GM23338 (cell line): ENCODE data around the gene DHX58. TPM values are rescaled to one million over a fixed set of nuclear protein-coding genes. Genes with fewer than 3 reads are reported as not detected.

Source experiments
- ATAC-seq: fragments of 200-7000 bp; cut with Tn5 transposase; 3 replicates; pipeline ENCODE4 v1.9.1; 2020
- DNase-seq: peaks from one replicate; pipeline ENCODE4 v3.0.0-alpha.2; 2015; ENCODE audit warnings: low spot score
- H2AFZ ChIP-seq: fragments of 200-600 bp; sonication (generic); 2 replicates; pipeline ENCODE4 v1.8.0; 2016; ENCODE audit warnings: antibody characterized with exemption, mild to moderate bottlenecking, moderate library complexity
- H3F3A ChIP-seq: fragments of 200-600 bp; sonication (generic); replicated peaks from 2 replicates; pipeline ENCODE4 v1.8.0; 2017; ENCODE audit warnings: antibody characterized with exemption, mixed run types, low read depth
- H3K27ac ChIP-seq: fragments of 200-600 bp; sonication (generic); 2 replicates; pipeline ENCODE4 v1.6.1; 2016; ENCODE audit warnings: low read depth
- H3K27me3 ChIP-seq: fragments of 200-600 bp; sonication (generic); 2 replicates; pipeline ENCODE4 v1.8.0; 2016; ENCODE audit warnings: mild to moderate bottlenecking, mixed run types, moderate library complexity; ENCODE audit not compliant: insufficient read depth
- H3K36me3 ChIP-seq: fragments of 200-600 bp; sonication (generic); 2 replicates; pipeline ENCODE4 v1.8.0; 2016; ENCODE audit warnings: mild to moderate bottlenecking; ENCODE audit not compliant: insufficient read depth
- H3K4me1 ChIP-seq: fragments of 200-600 bp; sonication (generic); 2 replicates; pipeline ENCODE4 v1.8.0; 2016; ENCODE audit warnings: mild to moderate bottlenecking, moderate library complexity; ENCODE audit not compliant: insufficient read depth
- H3K4me2 ChIP-seq: fragments of 200-600 bp; sonication (generic); 2 replicates; pipeline ENCODE4 v1.7.1; 2017; ENCODE audit warnings: mixed run types
- H3K4me3 ChIP-seq: fragments of 200-600 bp; sonication (generic); 2 replicates; pipeline ENCODE4 v1.6.1; 2016; ENCODE audit warnings: mixed run types
- H3K79me2 ChIP-seq: fragments of 200-600 bp; sonication (generic); replicated peaks from 2 replicates; pipeline ENCODE4 v1.8.0; 2017; ENCODE audit warnings: mild to moderate bottlenecking; ENCODE audit not compliant: insufficient read depth
- H3K9me2 ChIP-seq: fragments of 200-600 bp; sonication (generic); 2 replicates; pipeline ENCODE4 v1.8.0; 2017; ENCODE audit not compliant: insufficient read depth
- H4K20me1 ChIP-seq: fragments of 200-600 bp; sonication (generic); replicated peaks from 2 replicates; pipeline ENCODE4 v1.8.0; 2017; ENCODE audit warnings: mild to moderate bottlenecking; ENCODE audit not compliant: insufficient read depth
- H3K27ac Mint-ChIP-seq: 2 replicates; pipeline ENCODE4 v1.8.0; 2020; ENCODE audit warnings: inconsistent platforms, mild to moderate bottlenecking, moderate library complexity, mixed read lengths
- H3K27me3 Mint-ChIP-seq: 3 replicates; pipeline ENCODE4 v1.8.0; 2022; ENCODE audit warnings: low read depth, mild to moderate bottlenecking, moderate library complexity, mixed read lengths, inconsistent platforms; ENCODE audit not compliant: insufficient read depth, poor library complexity
- H3K36me3 Mint-ChIP-seq: 3 replicates; pipeline ENCODE4 v1.8.0; 2021; ENCODE audit warnings: low read depth, mild to moderate bottlenecking, inconsistent platforms, moderate library complexity, mixed read lengths
- H3K4me1 Mint-ChIP-seq: 3 replicates; pipeline ENCODE4 v1.8.0; 2020; ENCODE audit warnings: mild to moderate bottlenecking, inconsistent platforms, mixed read lengths
- H3K4me3 Mint-ChIP-seq: 3 replicates; pipeline ENCODE4 v1.8.0; 2021; ENCODE audit warnings: moderate library complexity, mild to moderate bottlenecking, inconsistent platforms, mixed read lengths
- H3K9me3 Mint-ChIP-seq: 3 replicates; pipeline ENCODE4 v1.8.0; 2020; ENCODE audit warnings: moderate library complexity, mild to moderate bottlenecking, inconsistent platforms, mixed read lengths
- CTCF ChIP-seq, 2 experiments: fragments of 200-600 bp in 1 of 2; sonication (generic) in 1 of 2; conservative IDR thresholded peaks; 2 replicates each; pipeline versions ENCODE4 v1.5.1 to v1.6.1; 2016 to 2017; ENCODE audit warnings: antibody characterized with exemption in 2 of 2, low read depth in 2 of 2, mild to moderate bottlenecking in 2 of 2, moderate library complexity in 1 of 2
- EZH2phosphoT487 ChIP-seq: fragments of 200-600 bp; sonication (generic); IDR thresholded peaks from one replicate; pipeline ENCODE4 v1.8.1; 2018; ENCODE audit warnings: antibody characterized with exemption; ENCODE audit not compliant: unreplicated experiment
- JUNB ChIP-seq: IDR thresholded peaks from one replicate; pipeline ENCODE4 v1.6.1; 2016; ENCODE audit warnings: antibody characterized with exemption; ENCODE audit not compliant: unreplicated experiment
- NANOG ChIP-seq: IDR thresholded peaks from 2 replicates; pipeline ENCODE4 v1.6.1; 2016; ENCODE audit warnings: antibody characterized with exemption, borderline replicate concordance
- ZNF114 ChIP-seq: fragments of 250-450 bp; sonication (Bioruptor Pico); IDR thresholded peaks from 2 replicates; pipeline ENCODE4 v1.5.0; 2020; ENCODE audit warnings: mild to moderate bottlenecking, moderate library complexity
- long read RNA-seq: library from polyadenylated mRNA; unstranded; transcript quantifications from one replicate; pipeline ENCODE4 v2.0.0, GENCODE V29; 2020; ENCODE audit not compliant: unreplicated experiment
- polyA plus RNA-seq: library from polyadenylated mRNA; unstranded; fragments of >200 nt; fragmentation: Nextera tagmentation; extraction: Ambion mirVana; gene quantifications from 2 replicates; pipeline ENCODE4 v1.2.1, GENCODE V29; 2016
- total RNA-seq: library from RNA; depleted of rRNA; stranded (reverse); fragments of >200 nt; shearing (Covaris generic); gene quantifications from 2 replicates; pipeline ENCODE4 v1.2.3, GENCODE V29; 2014; rRNA removed
- TF ChIP-seq, protein P1 (sequence below): IDR thresholded peaks from 2 replicates; pipeline ENCODE4 v1.6.1; 2016; ENCODE audit warnings: antibody characterized with exemption
- TF ChIP-seq, protein P2 (sequence below): IDR thresholded peaks from one replicate; pipeline ENCODE4 v1.6.1; 2018; ENCODE audit warnings: antibody characterized with exemption; ENCODE audit not compliant: unreplicated experiment

Gene DHX58
- total RNA-seq (4.1 and 10.5 TPM in 2 replicates), polyA plus RNA-seq (5.4 and 6.6 TPM in 2 replicates)
- long read RNA-seq, partial matches to known transcripts: 1 of 6 reads
- long read RNA-seq, other reads (novel, unspliced or antisense): 5 of 6 reads

DNA sequence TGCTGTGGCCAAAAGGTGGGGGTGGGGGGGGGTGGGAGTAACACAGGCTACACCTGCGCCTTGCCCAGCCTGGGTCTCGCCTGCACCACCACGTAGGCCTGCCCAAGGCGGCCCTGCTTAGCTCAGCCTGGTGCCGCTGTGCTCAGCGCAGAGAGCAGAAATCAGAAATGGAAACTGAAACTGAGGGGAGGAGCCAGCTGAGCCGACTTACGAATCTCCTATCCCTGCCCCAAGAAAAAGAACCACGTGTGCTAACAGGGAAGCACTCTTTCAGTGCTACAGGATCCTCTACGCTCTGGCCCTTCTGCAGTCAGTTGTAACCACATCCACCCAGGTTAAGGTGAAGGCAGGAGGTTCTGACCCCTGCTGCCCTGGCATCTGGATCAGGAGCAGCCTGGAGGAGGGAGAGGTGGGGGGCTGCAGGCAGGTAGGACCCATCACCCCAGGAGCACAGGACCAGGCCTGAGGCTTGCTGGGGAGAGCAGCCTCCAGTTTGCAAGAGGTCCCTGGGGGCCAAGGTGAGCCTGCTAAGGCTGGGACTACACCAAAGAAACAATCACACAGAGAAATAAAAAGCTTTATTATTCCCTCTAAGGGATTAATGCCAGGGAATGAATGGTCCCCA lies at the start of gene DHX58:
Gene DHX58, minus strand, starts transcription at position 163 of the 625 bp plus-strand sequence. CDS start 822 bp downstream, outside the sequence.
- 0 out of 2 replicates have a peak, but pooled peaks cover 14% of the 10 kb centered on the region for H3F3A ChIP-seq
- Mint-ChIP-seq H3K36me3 (peaks cover 21% of the 10 kb centered on the region), H3K4me1 (peaks cover 24% of the 10 kb centered on the region), H3K27ac (peak within 1 kb of the TSS; percentile 52; the same call in 1 of the 2 replicates), H3K27me3 (peaks cover 28% of the 10 kb centered on the region), H3K4me3 (no peak within 1 kb of the TSS; the same call in 2 of the 3 replicates), H3K9me3 (no peaks in the 10 kb centered on the region)
- no peaks in the 10 kb centered on the region; the same call in 1 of the 2 replicates for H3K36me3 ChIP-seq
- H3K27ac ChIP-seq: 0 out of 2 replicates have a peak within 1 kb of the TSS, but pooled peaks have one; percentile 50
- ATAC-seq (peak; percentile 13), DNase-seq (peak; percentile 60)
- TF ChIP-seq JUNB (no peak), ZNF114 (no peak), EZH2phosphoT487 (no peak), CTCF (conservative IDR thresholded peaks at IDR 0.05; ENCODE audit: low read depth in 2 of 2) (no peak), NANOG (no peak)
- TF ChIP-seq, protein P1, sequence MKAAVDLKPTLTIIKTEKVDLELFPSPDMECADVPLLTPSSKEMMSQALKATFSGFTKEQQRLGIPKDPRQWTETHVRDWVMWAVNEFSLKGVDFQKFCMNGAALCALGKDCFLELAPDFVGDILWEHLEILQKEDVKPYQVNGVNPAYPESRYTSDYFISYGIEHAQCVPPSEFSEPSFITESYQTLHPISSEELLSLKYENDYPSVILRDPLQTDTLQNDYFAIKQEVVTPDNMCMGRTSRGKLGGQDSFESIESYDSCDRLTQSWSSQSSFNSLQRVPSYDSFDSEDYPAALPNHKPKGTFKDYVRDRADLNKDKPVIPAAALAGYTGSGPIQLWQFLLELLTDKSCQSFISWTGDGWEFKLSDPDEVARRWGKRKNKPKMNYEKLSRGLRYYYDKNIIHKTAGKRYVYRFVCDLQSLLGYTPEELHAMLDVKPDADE: no peak
- TF ChIP-seq, protein P2, sequence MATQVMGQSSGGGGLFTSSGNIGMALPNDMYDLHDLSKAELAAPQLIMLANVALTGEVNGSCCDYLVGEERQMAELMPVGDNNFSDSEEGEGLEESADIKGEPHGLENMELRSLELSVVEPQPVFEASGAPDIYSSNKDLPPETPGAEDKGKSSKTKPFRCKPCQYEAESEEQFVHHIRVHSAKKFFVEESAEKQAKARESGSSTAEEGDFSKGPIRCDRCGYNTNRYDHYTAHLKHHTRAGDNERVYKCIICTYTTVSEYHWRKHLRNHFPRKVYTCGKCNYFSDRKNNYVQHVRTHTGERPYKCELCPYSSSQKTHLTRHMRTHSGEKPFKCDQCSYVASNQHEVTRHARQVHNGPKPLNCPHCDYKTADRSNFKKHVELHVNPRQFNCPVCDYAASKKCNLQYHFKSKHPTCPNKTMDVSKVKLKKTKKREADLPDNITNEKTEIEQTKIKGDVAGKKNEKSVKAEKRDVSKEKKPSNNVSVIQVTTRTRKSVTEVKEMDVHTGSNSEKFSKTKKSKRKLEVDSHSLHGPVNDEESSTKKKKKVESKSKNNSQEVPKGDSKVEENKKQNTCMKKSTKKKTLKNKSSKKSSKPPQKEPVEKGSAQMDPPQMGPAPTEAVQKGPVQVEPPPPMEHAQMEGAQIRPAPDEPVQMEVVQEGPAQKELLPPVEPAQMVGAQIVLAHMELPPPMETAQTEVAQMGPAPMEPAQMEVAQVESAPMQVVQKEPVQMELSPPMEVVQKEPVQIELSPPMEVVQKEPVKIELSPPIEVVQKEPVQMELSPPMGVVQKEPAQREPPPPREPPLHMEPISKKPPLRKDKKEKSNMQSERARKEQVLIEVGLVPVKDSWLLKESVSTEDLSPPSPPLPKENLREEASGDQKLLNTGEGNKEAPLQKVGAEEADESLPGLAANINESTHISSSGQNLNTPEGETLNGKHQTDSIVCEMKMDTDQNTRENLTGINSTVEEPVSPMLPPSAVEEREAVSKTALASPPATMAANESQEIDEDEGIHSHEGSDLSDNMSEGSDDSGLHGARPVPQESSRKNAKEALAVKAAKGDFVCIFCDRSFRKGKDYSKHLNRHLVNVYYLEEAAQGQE: no peak
- H3K79me2 ChIP-seq: no peaks in the 10 kb centered on the region
- H2AFZ ChIP-seq: no peak within 1 kb of the TSS
- peaks cover 9% of the 10 kb centered on the region for H3K4me1 ChIP-seq
- H3K9me2 ChIP-seq: no peaks in the 10 kb centered on the region
- H3K27me3 ChIP-seq: no peaks in the 10 kb centered on the region
- no peak within 1 kb of the TSS for H3K4me3 ChIP-seq
- 0 out of 2 replicates have a peak, but pooled peaks cover 5% of the 10 kb centered on the region for H4K20me1 ChIP-seq
- no peak within 1 kb of the TSS for H3K4me2 ChIP-seq
